Stimulated activated CD8-positive, alpha-beta memory T cell treated with anti-CD3 and anti-CD28 coated beads, Interleukin-7, amount 100 ng/mL, for 48 hours (primary cell): ENCODE data around the gene LGALS1.
A peak's percentile ranks its signal among the peaks of the same experiment; 100 is the strongest.
"Not testable (repeated sequence)": the region's sequence is repeated elsewhere in the genome, so short reads cannot be mapped to it uniquely, and the experiment has no call there.

Source experiments
- DNase-seq, 2 donors: peaks; one replicate each; pipeline ENCODE4 v3.0.0-alpha.2; 2020; ENCODE audit warnings: low read depth in 1 of 2; ENCODE audit errors: extremely low read depth in 1 of 2

Gene LGALS1

DNA sequence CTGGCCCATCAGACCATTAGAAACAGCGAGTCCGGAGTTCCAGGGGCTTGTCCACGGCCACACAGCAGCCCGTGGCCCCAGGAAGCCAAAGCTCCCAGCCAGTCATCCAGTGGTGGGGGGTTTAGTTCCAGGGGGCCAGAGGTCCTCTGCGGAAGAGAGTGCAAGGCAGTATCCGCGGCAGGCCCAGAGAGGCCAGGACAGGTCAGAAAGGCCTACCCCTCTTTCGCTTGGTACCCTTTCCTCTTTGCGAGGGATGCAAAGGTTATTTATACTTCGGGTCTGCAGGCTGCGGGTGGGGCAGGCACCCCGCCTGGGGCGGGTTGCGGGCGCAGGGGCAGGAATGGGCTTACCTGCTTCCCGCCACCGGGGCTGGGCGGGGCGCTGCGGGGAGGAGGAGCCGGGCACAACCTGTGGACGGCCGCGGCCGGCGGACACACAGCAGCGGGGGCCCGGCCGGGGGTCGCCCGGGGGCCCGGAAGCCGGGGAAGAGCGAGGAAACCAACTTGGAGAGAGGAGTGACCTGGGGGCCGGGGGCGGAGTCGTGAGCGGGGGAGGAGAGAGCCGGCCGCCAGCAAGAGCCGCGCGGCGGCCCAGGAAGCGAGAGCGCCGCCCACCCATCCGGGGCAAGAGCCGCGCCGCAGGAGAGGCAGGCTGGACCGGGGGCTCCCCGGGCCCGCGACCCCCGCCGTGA is 36.2 kb upstream of the LGALS1 start, which contains the start of gene SH3BP1:
Gene SH3BP1 (plus strand): TSS at position 600 of the 691 bp plus-strand sequence. CDS start 119 bp downstream, outside the sequence.
- no peak for DNase-seq

DNA sequence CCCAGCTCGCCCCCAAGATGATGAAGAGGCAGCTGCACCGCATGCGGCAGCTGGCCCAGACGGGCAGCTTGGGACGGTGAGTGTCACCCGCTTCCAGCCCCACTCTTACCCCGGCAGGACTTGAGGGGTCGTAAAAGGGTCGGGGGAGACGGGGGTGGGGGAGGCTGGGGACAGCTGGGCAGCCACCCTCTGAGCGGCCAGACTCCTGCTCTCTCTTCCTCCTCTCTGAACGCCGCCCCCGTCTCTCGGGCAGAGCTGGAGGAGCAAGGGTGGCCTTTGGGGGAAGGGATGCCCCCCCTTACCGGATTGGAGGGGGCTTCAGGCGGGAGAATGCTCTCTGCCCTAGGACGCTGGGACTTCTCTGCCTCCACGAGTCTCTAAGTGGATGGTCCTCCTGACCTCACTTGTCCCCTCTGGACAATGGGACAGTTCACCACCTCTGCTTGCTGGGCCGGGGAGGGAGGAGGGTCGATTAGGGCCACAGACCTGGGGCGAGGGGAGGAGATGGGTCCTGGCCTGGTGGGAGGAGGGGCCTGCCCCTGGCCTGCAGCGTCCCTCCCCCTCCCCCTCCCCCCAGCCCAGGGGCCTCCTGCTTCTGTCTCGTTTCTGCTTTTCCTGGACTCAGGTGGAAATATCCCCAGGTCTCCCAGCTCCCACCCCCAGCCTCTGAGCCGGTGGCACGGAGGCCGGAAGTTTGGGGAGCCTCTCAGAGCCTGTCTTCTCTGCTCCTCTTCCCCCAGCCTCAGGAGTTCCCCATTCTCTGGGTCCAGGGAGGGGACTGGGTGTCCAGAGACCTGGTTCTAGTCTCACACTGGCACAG is 35.5 kb upstream of the LGALS1 start:
- DNase-seq: no peak

DNA sequence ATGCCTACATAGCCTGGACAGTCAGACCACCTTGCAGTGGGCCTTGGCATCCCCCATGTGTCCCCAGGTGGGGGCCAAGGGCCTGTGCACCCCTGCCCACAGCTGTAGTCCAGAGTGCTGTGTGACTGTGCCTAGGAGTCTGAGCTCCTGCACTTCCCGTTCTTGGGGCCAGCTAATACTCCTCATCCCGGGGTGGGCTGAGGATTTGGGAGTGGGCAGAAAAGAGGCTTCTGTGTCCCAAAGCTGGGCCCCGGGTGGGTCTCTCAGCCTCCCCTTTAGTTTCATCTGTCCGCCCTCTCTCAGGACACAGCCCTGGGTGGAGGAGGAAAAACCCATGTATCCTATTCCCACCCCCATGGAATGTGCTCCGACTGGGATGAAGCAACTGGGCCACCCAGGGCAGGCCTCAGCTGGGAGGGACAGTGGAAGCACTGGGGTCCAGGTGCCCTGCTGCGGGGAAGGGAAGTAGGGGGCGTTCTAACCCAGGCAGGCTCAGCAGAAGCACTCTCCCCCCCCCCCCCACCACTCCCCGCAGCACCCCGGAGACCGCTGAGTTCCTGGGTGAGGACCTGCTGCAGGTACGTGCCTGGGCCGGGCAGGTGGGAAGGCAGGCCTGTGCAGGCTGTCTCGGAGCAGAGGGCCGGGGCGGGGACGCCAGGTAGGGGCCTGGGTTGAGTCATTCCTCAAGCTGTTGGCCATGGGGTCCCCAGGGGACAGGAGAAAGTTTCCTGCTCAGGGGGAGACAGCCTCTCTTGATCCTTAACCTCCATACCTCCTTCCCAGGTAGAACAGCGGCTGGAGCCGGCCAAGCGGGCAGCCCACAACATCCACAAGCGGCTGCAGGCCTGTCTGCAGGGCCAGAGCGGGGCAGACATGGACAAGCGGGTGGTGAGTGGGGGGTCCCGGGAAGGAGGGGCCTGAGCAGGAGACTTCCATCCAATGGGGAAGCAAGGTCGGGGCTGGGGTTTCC is 34.6 kb upstream of the LGALS1 start:
- DNase-seq: no peak

DNA sequence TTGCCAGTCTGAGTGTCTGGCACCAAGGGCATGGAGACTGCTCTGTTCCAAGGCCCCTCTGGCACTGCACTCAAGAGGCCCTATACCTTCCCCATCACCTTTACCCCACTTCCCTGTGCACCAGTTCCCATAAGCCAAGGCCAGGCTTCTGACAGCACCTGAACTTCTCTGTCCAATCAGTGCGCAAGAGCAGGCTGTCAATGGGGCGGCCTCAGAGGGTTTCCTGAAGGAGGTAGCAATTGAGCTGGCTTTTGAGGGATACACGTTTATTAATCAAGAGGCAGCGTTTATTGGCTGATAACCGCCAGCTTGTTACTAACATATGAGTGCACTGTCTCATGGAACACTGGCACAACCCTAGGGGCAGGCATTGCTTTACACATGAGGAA is 33.9 kb upstream of the LGALS1 start:
- DNase-seq: no peak

DNA sequence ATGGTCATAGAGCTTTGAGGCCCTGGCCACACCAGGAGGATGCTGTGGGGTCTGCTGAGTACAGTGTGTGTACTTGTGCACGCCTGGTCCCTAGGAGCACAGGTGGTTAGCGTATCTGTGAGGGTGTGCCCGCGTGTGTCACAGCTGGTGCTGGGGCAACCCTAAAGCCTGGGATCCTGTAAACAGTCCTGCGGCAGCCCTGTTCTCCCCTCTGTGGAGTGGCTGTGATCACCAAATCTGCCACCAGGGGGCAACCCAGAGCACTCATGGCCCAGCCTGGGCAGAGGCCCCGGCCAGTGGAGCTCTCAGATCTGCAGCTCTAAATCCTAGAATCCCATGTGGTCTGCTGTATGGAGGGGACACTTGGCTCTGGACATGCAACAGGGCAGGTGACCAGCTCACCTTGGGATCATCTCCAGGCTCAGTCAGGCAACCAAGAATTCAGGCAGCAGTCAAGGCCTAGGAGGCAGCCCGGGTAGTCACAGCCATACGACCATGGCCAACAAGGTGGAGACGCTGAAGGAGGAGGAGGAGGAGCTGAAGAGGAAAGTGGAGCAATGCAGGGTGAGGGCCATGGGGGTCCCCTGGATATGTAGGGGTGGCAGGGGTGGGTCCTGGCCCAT is 32.1 kb upstream of the LGALS1 start:
- peak in 1 of 2 donors; percentile 72 for DNase-seq

DNA sequence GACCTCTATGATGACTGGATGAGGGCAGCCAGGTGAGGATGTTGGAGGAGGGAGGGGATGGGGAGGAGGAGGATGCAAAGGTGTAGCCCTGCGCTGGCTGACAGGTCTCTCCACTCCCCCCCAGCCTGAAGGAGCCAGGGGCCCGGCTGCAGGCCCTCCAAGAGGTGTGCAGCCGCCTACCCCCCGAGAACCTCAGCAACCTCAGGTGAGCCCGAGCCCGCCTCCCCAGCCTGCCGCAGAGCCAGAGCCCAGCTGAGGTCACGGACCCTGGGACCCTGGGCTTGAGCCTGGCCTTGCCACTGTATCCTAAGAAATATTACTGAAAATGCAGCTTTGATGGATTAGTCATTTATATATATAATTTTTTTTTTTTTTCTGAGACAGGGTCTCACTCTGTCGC is 28.1 kb upstream of the LGALS1 start:
- no peak for DNase-seq

DNA sequence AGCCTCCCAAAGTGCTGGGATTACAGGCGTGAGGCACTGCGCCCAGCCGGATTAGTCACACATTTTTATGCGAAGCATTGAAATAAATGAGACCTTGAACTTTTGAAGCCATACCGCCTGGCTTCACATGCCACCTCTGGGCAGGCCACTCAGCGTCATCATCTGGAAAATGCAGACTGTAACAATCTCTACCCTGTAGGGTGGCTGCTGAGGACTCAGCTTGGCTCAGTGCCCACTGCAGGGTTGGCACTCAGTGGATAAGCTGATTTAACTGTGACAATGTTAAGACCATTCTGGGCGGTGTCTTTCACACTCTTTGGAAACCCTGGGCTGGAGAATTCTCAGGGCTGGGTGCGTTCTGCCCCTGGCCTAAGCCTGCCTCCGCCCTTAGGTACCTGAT is 27.5 kb upstream of the LGALS1 start:
- DNase-seq: no peak

DNA sequence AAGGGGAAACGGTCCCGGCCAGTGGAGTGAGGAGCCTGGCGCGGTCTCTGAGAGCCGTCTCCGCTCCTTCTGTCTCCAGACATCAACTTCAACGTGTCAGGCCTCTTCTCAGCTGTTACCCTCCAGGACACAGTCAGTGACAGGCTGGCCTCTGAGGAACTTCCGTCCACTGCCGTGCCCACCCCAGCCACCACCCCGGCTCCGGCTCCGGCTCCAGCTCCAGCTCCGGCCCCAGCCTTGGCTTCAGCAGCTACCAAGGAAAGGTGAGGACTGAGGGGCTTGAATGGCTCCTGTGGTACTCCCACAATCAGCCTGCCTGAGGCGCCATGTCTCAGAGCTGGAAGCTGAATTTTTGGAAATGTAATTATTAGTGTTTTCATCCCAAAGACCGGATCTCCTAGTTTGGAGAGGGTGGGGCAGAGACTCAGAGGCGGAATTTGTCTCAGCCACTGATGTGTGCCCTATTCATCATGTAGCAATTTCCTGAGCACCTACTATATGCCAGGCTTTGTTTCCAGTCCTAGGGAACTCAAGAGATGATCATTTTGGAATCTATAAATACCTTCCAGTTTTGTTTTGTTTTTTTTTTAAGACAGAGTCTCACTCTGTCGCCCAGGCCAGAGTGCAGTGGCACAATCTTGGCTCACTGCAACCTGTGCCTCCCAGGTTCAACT is 24.8 kb upstream of the LGALS1 start:
- no peak for DNase-seq

DNA sequence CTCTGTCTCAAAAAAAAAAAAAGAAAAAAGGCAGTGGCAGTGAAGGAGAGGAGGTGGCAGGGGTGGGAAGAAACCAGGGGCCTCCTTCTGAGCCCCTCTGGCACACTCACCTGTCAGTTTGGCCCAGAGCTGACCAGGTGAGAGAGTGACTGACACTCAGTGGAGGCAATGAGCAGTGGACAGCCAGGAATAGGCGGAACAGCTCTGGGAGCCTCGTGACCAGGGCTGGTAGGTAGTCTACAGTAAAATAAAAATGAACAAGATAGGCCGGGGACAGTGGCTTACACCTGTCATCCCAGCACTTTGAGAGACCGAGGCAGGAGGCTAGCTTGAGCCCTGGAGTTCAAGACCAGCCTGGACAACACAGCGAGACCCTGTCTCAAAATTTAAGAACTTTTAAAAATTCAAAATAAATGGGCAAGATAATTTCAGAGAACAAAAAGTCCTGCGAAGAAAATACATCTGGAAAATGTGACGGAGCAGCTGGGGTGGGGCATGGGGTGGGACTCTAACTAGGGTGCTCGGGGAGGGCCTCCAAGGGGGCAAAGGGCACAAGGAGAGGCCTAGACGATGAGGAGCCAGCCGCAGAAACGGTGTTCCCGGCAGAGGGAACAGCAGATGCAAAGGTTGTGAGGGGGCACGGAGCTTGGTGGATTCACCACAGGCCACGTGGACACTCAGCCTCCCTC is 20.7 kb upstream of the LGALS1 start:
- DNase-seq: no peak

DNA sequence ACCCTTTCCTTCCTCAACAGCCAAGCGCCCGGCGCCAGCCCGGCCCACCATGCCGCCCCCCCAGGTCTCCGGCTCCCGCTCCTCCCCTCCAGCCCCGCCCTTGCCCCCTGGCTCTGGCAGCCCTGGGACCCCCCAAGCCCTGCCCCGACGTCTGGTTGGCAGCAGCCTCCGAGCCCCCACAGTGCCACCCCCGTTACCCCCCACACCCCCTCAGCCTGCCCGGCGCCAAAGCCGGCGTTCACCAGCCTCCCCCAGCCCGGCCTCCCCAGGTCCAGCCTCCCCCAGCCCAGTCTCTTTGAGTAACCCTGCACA is 20.2 kb upstream of the LGALS1 start:
- no peak for DNase-seq

DNA sequence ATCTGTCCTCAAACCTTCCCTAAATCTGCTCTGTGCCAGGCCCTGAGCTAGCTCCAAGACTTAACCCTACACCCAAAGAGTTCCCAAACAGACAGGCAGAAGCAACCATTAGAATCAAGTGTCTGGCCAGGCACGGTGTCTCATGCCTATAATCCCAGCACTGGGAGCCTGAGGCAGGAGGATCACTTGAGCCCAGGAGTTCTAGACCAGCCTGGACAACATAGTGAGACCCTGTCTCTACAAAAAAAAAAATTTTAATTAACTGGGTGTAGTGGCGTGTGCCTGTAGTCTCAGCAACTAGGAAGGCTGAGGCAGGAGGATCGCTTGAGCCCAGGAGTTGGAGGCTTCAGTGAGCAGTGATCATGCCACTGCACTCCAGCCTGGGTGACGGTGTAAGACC is 18.9 kb upstream of the LGALS1 start:
- DNase-seq: not testable (repeated sequence)

DNA sequence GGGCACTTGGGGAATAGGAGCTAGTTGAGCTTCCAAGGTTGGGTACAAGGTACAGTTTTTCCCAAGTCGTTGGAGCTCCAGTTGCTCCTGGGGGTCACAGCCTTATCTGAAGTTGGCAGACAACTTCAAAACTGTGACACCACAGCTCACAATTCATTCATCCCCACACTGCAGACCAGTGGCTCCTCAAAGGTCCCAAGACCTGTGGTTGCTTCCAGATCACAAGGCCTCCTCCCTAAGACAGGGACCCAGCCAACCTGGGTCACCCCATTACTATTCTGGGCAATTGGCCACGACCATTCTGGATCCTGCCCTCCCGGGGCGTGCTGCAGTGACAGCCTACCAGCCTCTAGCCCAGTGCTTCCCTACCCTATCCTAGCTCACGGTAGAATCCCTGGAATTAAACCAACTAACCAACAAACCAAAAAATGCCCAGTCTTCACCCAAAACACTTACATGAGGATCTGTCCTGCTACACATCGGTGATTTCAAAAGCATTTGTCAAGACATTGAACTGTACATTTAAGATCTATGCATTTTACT is 17.8 kb upstream of the LGALS1 start:
- no peak for DNase-seq

DNA sequence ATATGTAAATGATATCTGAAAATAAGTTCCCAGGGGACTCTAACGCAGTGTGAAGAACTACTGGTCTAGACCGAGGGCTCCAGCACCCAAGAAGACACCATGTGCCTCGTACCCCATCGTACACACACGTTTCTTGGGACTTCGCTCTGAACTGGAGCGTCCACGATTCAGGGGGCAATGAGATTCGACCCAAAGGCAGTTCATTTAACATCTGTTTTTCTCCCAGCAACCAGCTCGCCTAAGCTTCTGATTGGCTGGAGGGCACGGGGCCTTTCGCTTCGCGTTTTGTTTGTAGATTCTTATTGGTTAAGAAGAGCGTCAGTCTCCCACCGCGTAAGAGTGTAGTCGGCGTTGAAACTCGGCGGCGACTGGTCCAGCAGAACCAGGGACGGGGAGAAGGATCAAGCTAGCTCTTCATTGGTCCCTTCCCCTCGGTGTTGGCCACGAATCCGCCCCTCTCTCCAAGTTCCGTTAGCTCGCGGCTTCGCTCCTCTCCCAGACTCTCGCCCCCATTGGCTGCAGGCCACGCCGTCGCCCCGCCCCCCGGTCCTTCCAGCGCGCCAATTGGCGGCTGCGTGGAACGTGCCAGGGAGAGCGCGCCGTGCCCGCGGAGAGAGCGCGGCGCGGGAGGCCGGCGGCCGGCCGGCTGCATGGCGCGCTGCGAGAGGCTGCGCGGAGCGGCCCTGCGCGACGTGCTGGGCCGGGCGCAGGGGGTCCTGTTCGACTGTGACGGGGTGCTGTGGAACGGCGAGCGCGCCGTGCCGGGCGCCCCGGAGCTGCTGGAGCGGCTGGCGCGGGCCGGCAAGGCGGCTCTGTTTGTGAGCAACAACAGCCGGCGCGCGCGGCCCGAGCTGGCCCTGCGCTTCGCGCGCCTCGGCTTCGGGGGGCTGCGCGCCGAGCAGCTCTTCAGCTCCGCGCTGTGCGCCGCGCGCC is 17.0 kb upstream of the LGALS1 start, which contains the start of gene PDXP:
Gene PDXP (plus strand): TSS at position 591 of the 933 bp plus-strand sequence. CDS start 60 bp downstream, at position 651.
- DNase-seq: peak; percentile 97

DNA sequence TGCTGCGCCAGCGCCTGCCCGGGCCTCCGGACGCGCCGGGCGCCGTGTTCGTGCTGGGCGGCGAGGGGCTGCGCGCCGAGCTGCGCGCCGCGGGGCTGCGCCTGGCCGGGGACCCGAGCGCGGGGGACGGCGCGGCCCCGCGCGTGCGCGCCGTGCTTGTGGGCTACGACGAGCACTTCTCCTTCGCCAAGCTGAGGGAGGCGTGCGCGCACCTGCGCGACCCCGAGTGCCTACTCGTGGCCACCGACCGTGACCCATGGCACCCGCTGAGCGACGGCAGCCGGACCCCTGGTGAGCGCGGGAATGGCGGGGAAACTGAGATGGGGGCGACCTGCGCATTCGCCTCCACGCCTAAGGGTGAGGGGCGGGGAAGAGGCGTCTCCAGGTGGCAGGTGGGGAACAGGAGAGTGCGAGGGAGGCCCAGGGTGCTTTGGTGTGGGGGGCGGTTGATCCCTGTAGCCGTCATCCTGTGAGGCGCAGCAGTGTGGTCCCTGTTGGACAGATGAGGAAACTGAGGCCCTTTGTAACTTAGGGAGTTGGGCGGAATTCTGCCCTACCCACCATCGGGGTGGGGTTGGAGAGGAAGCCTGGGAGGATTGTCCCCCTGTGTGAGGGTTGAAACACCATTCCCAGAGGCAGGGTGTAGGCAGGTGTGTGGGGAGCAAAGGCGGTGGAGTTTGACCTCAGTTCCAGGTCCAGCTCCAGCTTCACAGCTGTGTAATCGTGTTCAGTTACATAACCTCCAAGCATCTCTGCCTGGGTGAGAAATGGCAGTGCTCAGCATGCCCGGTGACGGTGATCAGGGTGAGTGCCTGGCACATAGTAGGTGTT is 16.2 kb upstream of the LGALS1 start:
- DNase-seq: no peak

DNA sequence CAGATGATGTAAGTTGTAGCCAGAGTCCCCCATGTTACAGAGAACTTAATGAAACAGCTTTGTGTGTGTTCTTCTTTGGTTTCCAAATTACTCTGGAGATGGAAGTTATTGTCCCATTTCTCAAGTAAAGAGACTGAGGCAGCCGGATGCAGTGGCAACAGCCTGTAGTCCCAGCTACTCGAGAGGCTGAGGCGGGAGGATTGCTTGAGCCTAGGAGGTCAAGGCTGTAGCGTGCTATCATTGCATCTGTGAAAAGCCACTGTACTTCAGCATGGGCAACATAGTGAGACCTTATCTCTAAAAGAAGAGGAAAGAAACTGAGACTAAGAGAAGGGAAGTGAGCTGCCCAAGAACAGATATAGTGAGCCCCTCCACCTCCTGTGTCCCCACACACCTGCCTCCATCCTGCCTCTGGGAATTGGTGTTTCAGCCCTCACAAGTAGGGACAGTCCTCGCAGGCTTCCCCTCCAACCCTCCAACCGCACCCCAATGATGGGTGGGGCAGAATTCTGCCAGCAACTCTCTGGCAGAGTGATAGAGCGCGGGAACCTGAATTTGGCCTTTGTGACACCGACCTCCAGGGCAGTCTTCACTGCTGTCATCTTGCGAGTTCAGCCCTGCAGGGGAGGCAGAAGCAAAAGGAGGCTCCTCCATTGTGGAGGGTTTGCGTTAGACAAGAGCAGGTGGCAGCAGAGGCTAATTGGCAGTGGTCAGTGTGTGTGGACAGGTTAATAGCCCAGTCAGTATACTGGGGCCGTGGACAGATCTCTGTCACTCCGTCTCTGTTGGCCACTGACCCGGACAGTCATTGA is 15.3 kb upstream of the LGALS1 start:
- DNase-seq: no peak

DNA sequence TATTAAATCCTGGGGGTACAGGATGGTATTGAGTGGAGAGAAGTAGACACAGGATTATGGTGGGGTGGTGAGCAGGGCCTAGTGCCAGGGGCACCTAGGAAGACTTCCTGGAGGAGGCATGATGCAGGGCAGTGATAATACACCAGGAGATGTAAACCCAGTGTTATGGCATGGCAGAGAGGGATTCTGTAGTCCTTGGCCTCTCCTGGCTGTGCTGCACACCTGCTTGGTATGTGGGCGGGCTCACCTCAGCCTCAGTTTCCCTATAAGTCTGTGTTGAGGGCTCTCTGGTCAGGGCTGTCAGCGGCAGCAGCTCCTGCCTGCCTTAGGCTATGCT is 14.8 kb upstream of the LGALS1 start:
- DNase-seq: no peak
